A549 treated with AZD9567 at 1 μM for 4 hours (cell line): ENCODE data around the gene SCN11A. TPM values are rescaled to one million over a fixed set of nuclear protein-coding genes. Genes with fewer than 3 reads are reported as not detected.

Source experiments
- total RNA-seq: library from RNA; stranded (reverse); fragments of 200-300 nt; extraction: Qiagen RNA extraction; gene quantifications from 5 replicates; pipeline ENCODE4 v1.2.3, GENCODE V29; 2022; ENCODE audit not compliant: insufficient read depth

The SCN11A gene
- total RNA-seq: not detected in 5 replicates

GRCh38 chr3:39051649-39052561 lies at the start of gene SCN11A, which contains the start of gene WDR48:
SCN11A (minus strand) TSS chr3:39051944; CDS start chr3:38950362, 101,582 bp downstream.
WDR48 (plus strand) TSS chr3:39052016; CDS start chr3:39052026, 10 bp downstream.

Other genes starting within 250 kb of the SCN11A start
- 0.01 TPM in 1 of 5 replicates, not detected in the others for gene SCN10A, start 235.7 kb downstream of the SCN11A start, total RNA-seq
- 17.0 to 20.9 TPM (median 20.4 TPM) in 5 replicates for gene WDR48, start 72 bp upstream of the SCN11A start, total RNA-seq
- 19.3 to 35.7 TPM (median 32.2 TPM) in 5 replicates for gene GORASP1, start 55.7 kb upstream of the SCN11A start, total RNA-seq
- gene TTC21A, start 55.7 kb upstream of the SCN11A start, total RNA-seq: 2.1 to 5.2 TPM (median 2.5 TPM) in 5 replicates
- gene CSRNP1, start 101.6 kb upstream of the SCN11A start, total RNA-seq: 16.3 to 20.7 TPM (median 18.2 TPM) in 5 replicates
- 0.09 to 0.21 TPM (median 0.11 TPM) in 4 of 5 replicates, not detected in the other for gene XIRP1, start 140.7 kb upstream of the SCN11A start, total RNA-seq
- gene CX3CR1, start 228.1 kb upstream of the SCN11A start, total RNA-seq: 0.05 to 0.06 TPM (median 0.06 TPM) in 3 of 5 replicates, not detected in the others